Midbrain (tissue), 1 donor: ENCODE measurements around the gene CADM1.

Source experiments
- DNase-seq: peaks from one replicate; lab custom pipeline; 2025; lab: John Stamatoyannopoulos, UW

Gene CADM1

DNA sequence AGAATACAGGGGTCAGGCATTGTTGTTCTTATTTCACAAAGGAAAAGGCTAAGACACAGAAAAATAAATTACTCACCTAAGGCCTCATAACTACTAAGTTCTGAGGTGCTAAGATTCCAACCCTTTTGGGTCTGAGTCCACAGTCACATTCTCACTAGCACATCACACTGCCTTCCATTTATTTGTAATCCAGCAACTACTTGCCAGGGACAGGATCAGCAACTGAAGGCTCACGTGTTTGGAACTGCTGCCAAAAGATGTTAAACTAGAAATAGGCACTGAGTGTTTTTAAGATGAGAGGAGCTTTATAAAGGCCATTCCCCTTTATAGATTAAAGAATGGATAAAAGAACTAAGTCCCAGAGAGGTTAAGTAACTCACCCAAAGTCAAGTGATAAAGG, 58.0 kb downstream of the CADM1 start:
- no peak for DNase-seq

DNA sequence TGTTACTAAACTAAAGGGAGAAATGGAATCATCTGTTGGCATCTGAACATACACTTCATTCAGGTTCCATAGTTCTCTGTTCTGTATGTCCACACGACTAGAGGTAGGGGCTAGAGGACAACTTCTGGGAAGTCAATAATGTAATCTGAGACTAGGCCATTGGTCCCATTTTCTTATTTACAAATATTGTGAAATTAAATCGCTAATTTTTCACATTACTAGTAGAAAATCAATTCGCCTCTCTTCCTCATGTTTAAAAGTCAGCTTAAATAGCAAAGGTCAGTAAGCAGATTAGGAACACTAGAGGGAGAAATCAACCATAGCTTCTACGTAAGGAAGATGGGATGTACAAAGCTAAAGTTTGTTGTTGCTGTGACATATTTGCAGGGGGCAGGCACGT, 59.7 kb downstream of the CADM1 start:
- no peak for DNase-seq

DNA sequence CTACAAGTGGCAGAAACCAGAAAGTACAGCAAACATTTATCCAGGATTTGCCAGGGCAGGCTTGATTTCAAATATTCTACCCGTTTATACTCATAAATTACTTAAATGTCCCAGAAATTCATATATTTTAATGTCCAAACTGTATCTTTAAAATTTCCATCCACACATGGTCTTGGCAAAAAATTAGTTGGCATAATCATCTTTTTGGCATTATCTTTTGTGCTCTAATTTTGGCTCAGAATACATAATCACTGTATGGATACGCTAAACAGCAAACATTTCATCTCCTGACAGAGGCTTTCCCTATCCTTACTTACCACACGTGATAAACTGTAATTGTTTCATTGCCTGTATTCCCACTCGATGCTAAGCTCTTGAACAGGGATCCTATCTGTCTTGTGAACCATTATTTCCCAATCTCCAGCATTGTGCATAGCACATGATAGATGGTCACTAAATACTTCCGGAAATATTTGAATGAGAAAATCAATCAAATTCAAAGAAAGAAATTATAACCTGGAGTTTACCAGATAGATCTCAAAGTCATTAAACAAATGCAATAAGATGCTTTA, 64.2 kb downstream of the CADM1 start:
- DNase-seq, result no peak

DNA sequence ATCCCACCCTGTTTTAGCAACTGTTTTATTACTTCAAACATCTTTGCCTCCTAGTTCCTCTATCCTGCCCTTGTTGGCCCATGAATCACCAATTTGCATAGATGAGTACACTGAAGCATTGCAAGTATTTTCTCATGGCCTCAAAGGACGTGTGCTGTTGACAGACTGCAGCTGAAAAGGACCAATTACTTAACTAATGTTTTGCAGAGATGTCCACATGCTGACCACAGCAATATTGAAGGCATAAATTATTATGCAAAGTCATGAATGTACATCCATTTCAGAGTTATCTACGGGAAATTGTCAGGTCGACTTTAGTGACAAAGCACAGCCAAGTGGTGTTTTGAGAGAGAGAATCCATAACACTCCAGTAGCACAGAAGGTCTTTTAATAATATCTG, 64.8 kb downstream of the CADM1 start:
- no peak for DNase-seq

DNA sequence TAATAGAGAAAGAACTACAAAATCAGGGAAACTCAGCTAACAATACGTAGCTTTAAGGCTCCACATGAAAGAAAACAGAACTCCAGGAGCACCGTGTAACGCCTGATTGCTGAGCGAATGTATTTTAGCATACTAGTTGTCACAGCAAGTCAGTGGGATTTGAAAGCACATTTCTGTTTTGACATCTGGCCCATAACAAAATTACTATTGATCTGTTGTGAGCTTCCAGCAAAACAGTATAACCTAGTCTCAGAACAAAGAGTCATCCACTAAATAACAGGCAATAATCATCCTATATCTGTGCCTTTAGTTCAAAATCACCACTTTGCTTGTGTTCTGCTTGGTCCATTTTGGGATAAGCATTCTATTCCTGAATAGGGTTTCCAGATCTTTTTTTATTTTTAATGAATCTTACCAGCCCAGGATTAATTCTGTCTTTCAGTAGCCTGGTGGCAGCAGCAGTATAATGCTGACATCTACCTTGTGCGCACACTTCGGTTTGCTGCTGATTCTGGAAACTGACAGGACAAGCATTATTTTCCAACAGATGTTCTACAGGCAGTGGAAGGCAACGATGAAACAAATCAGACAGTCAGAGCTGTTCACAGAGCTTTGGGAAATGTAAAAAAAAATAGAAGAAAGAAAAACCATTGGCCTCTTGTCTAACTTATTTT, 66.2 kb downstream of the CADM1 start:
- peak; percentile 11 for DNase-seq

DNA sequence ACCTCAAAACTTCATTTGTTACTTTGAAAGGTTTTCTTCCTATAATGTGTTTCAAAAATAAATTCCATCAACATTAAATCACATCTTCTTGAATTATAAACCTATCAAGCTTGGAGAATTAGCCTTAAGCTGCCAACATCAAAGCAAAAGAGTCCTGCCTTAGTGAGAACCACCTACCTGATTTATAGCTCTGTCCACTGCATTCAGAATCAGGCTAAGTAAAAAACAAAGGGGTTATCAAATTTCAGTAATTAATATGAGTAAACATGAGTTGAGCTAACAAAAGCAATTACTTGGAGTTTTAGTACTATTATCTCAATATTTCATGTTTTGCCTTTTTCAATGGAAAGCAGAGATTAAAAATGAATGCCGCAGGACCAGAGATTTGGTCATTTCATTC, 73.9 kb downstream of the CADM1 start:
- no peak for DNase-seq

DNA sequence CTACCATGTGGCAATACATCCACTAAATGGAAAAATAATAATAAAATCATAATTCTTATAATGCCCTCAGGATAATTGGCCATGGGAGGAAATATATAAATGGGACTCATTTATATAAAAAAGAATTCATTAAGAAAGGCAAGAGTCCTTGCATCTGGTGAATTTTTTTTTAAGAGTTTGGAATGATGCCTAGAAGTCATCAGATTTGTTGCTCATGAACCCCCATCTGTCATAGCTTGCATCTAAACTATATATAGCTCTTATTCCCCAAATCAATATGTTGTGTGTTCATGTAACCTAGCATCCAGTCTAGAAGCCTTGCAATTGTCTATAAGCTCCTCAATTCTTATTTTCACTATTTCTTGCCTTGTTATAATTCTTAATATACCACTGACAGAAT, 75.9 kb downstream of the CADM1 start:
- no peak for DNase-seq

DNA sequence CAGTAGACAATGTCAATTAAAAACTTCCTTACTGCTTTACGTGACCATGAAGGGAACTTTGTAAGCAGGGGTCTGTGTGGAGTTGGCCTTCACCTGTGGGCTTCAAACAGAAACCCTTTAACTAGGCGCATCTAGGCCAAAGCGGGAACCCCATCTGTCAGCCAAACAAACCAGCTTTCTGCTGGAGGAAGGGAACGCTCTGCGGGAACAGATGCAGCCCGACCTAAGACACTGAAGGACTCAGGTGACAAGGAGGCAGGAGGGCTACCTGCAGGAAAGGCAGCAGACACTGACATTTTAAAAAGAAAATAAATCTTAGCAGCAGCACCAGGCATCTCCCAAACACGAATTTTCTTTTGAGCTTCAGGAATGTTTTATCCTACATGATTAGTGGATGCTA, 78.4 kb downstream of the CADM1 start:
- no peak for DNase-seq

DNA sequence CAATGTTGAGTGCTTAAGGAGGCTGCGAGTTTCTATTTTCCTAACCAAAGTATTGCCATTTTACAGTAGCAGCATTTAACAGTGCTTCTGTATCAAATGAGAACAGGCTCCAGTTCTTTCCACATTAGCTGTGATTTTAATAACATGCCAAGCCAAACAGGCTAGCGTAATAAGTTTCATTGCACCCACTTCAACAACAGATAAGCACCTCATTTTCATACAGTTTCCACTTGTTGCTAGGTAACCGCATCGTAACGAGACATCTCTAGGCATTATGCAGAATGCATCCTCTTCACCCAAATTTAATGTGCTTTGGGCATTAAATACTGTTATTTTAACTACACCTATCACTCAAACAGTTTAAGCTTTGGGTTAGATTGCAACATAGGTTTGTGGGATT, 79.0 kb downstream of the CADM1 start:
- DNase-seq, result no peak

DNA sequence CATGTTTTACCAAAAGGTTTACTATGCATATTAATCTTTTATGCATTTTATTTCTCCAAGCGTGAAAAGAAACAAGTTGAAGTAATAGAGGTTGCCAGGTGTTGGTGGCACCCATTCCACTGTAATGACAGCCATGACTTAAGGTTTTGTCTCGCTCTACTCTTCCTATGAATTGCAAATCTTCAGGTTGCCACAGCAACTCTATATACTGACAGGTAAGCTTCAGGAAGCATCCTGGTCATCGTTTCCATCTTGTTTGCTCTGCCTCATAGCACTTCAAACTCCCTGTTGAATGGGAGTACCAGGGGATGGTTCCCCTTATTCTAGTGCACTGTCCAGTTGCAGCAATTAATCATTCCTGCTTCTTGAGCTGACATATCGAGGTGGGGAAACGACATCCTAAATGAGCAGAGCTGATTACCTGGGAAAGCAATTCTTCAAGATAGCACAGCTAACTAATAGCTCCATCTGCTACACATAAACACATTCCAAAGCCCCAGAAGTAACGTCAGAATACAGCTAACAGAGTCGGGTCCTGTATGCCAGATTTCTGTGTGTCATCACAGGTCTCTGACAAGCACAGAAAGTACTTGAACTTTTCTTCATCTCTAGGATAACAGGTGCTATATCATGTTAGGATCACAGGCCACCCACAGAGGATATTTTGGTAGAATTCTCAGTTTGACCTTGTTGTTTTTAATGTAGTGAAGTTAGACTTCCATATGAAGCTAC, 80.3 kb downstream of the CADM1 start:
- no peak for DNase-seq

DNA sequence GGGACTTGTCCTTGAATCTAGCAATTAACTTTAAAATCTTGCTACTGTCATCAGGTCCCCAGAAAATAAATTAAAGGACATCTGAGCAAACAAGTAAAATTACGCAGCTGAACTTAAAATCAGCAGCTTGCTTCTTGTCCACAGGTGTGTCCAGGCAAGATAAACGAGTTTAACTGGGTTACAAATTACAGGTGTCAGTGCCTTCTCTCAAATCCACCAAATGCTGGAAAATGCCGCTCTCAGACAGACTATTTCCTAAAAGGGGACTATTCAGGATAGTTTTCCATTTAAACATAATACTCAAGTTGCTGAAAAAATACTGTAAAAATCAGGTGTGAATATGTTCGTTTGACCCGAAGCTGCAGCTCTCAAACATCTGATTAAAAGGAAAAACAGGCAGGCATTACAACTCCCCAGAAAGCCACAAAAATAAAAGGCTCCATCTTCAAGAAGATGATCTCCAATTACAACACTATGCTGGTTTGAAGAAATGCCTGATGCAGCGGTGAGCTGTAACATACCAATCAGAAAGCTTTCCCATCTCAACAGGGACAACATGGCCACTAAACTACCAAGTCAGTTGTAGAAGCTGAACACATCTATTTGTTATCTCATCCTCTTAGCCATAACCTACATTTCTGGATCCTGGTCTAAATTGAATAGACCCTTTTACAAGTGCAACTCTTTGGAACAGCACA, 82.1 kb downstream of the CADM1 start:
- no peak for DNase-seq

DNA sequence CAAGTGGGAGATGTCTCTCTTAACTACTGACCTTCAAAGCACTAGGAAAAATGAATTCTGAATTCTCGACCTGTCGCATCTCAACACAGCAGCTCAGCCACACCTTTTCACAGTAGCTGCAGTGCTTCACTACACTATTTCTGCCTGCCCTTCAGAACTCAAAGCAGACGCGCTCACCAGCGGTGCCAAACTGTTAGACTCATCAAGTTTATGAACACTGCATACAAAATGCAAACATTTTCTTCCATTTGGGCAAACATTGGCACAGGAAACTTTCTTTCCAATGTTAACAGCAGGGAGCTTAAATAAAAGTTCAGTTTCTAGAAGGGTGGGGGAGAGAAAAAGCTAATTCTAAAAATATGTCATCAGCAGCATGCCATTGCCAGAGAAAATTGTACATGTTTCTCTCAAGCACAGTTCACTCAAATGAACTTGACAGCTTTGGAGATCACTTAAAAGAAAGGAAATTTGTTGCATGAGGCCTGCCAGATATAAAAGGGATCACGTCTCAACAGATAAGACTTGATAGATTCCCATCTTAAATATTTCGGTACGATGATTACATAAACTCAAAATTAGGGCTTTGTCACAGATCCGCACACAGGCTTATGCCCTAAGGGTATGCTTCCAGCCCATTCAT, 82.7 kb downstream of the CADM1 start:
- no peak for DNase-seq

DNA sequence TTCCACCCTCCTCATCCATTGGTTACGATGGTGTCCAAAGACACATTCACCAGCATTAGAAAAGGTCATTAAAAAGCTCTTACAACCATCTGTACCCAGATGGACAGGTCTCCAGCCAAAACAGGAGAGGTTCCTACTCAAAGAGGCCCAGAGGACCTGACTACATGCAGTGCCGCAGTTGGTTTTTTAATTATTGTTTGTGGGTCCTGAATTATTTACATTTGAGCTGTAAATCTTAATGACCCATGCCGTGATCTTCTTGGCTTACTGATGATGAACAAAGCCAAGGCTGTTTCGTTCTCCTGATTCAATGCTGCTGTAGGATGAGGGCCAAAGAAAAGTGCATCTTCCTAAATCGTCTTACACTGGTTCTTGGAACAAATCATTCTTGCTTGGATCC, 83.7 kb downstream of the CADM1 start:
- no peak for DNase-seq

DNA sequence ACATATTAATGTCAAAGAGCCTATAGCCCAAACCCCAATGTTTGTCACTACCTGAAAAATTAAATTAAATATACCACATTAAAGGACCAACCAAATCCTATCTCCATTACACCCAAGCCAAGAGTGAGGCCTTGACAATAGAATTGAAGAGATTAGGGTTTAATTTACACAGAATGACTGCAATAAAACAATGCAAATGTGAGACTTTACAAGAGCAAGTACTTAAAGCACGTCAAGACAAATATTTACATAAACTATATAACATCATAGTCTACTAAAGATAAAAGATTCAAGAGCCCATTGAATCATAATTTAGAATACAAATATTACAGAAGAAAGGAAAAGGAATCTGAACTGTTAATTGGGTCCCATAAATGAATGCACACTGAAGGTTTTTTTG, 85.6 kb downstream of the CADM1 start:
- DNase-seq, result no peak

DNA sequence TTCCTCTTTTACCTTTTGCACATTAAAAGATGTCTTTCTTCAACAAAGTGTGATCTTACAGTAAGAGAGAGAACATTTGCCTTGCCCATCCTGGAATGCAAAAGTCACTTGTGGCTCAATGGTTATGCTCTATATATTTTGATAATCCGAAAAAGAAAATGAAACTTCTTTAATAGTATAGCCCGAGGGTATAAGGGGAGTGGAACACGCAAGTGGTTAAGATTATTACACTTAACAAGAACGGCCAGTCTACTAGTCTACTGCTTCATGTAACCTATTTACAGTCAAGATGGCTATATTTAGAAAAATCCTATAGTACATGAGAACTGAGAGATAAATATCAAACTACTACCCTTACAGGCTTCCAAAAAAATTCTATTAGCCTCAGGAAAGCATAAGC, 86.1 kb downstream of the CADM1 start:
- DNase-seq, result no peak

DNA sequence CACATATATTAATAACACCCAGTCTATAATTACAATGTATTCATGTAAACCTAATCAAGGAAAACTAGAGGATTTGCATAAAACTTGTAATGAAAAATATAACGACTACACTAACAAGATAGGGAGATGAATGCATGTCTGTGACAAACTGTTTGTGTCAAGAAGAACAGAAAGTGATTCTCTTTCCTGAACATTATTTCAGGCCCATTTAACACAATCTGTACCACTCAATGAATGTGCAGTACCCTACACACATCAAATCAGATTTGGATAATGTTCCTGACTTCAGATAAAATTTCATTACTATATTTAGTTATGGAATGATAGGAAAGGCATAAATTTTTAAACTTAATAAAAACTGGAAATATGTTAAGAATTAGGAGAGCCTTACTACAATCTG, 93.1 kb downstream of the CADM1 start:
- no peak for DNase-seq

DNA sequence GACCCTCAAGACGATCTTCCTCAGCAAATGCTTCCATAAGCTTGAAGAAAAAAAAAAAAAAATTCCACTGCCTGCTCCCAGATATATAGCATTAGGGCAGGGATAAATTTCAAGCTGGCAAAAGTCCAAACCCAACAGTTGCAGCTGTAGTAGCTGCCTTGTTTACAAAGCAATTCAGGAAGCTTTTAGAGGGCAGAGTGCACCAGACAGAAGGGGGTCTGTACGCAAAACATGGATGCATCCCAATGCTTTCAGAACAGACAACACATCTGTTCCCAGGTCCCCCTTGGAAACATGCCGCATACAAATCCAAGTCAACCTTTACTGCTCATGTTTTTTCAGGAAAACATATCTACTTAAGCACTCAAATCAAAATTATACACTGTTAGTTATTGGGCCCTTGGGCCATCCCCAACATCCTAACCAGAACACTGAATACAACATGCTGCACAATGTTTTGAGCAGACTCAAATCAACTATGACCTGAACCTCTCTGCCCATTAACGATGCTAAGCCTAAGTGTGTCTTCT, 94.5 kb downstream of the CADM1 start:
- peak; percentile 39 for DNase-seq

DNA sequence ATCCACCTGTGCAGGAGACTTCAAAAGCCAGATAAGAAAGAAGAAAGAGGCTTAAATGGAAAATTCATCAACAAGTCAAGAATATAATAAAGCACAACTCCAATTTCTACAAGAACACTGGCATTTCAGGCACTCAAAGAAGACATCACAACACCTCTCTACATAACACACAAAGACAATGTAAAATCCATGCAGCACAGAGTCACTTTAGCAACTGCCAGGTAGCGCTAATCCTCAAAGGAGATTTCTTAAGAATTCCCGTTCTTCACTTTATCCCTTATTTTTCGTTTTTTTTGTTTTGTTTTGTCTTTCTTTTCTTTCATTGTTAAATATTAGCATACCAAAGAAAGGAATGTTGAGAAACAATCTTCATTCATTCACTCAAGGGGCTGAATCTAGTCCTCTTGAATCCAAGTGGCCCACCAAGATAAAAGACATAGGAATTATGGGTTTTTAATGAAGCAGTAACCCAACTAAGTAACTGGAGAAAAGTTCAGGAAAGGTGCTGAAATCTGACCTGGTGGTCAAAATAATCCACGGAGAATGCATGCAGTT, 95.0 kb downstream of the CADM1 start:
- DNase-seq, result no peak

DNA sequence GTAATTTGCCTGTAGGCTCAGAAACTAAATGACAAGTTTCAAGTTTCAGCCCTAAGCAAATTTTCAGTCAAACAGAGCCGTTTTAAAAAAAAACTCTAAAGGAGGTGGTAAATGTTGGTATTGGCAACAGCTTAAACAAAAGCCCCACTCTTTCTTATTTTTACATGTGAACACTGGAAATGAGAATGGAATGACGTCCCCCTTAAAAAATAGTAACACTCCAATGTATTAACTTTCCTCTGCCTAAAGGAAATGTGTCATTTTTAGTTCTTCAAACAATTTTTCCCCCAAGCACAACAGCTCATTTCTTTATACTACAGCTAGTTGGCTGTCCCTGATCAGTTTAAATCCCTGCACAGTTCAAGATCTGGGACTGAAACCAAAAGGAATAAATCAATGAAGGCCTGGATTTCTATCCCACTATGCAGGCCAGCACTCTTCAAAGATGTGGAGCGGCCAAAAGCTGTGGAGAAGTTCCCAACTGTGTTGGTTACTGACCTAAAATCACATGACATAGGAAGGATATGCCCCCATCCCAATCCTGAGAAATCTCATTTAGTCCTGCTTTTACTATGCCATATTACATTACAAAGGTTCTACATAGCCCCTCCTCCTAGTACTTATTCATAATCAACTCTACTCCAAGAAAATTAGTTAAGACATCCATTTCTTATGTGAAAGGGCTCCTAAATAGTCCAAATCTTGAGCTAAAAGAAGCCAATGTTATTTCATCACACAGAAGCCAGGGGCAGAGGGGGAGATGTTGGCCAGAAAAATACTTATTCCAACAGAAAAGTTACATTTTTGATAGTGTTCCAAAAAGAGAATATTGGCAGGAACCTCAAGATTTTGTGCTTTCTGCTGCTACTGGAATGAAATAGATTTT, 95.9 kb downstream of the CADM1 start:
- DNase-seq, result peak; percentile 42

DNA sequence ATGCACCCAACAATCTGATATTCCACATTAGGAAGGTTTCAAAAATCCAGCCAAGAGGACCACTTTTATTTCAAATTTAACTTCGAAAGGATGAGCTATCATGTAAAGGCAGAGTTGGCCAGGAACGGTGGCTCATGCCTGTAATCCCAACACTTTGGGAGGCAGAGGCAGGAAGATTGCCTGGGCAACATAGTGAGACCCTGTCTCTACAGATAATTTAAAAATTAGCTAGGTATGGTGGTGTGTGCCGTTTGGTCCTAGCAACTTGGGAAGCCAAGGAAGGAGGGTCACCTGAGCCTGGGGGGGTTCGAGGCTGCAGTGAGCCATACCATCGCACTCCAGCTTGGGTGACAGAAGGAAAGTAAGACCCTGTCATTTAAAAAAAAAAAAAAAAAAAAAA, 96.7 kb downstream of the CADM1 start:
- DNase-seq, result no peak

DNA sequence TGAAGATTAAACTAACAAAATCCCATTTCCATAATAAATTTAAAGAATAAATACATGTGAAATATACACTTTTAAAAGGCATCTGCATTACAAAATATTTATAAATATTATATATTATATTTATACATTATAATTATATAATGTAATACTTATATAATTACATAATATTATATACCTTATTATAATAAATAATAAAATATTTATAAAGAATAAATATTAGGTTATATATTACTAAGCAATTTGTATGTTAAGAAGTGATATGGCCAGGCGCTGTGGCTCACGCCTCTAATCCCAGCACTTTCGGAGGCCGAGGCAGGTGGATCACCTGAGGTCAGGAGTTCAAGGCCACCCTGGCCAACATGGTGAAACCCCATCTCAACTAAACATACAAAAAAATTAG, 97.8 kb downstream of the CADM1 start:
- no peak for DNase-seq
